ENCODE measurements around the gene HARBI1. TPM values are rescaled to one million over a fixed set of nuclear protein-coding genes. Genes with fewer than 3 reads are reported as not detected.
"Not testable (repeated sequence)": the region's sequence is repeated elsewhere in the genome, so short reads cannot be mapped to it uniquely, and the experiment has no call there.

The HARBI1 gene
- total and polyA plus RNA-seq, 10 donors, result 1.4 to 5.6 (median 3.9) TPM

DNA sequence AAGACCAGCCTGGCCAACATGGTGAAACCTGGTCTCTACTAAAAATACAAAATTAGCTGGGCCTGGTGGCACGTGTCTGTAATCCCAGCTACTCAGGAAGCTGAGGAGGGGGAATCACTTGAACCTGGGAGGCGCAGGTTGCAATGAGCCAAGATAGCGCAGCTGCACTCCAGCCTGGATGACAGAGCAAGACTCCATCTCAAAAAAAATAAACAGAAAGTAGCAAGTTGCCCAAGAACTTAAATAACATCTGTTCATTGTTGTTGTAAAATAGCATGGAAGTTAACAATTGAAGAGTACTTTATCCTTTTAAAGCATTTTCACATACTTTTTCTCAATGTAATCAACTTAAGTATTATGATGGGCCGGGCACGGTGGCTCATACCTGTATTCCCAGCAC is 28.9 kb downstream of the HARBI1 start:
- Histone ChIP-seq H3K4me3 (no peak overlapping the region), H3K27me3 (replicated peaks in 1 of 7) (no peaks in the 10 kb centered on the region), H3K9me3 (no peaks in the 10 kb centered on the region), H3K4me1 (peaks cover 19 to 77% (median 47%) of the 10 kb centered on the region in 6 donors), H3K36me3 (peaks cover 0 to 18% (median 2%) of the 10 kb centered on the region in 6 donors), H3K27ac (no peak overlapping the region)
- TF ChIP-seq POLR2A (IDR thresholded peaks at IDR 0.05) (no peak), POLR2AphosphoS5 (IDR thresholded peaks at IDR 0.05) (no peak)
- TF ChIP-seq, protein P1, sequence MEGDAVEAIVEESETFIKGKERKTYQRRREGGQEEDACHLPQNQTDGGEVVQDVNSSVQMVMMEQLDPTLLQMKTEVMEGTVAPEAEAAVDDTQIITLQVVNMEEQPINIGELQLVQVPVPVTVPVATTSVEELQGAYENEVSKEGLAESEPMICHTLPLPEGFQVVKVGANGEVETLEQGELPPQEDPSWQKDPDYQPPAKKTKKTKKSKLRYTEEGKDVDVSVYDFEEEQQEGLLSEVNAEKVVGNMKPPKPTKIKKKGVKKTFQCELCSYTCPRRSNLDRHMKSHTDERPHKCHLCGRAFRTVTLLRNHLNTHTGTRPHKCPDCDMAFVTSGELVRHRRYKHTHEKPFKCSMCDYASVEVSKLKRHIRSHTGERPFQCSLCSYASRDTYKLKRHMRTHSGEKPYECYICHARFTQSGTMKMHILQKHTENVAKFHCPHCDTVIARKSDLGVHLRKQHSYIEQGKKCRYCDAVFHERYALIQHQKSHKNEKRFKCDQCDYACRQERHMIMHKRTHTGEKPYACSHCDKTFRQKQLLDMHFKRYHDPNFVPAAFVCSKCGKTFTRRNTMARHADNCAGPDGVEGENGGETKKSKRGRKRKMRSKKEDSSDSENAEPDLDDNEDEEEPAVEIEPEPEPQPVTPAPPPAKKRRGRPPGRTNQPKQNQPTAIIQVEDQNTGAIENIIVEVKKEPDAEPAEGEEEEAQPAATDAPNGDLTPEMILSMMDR (IDR thresholded peaks at IDR 0.05 in 8 of 11, conservative IDR thresholded peaks at IDR 0.05 in 3 of 11), result no peak
- DNase-seq, result no peak
- WGBS, 5 donors, result 81 to 90% (median 89%) methylated on average over 5 of the region's 5 CpGs
- intact Hi-C loops (cut with DNase I; ENCODE audit: low total_unique reads), result no loop called here

DNA sequence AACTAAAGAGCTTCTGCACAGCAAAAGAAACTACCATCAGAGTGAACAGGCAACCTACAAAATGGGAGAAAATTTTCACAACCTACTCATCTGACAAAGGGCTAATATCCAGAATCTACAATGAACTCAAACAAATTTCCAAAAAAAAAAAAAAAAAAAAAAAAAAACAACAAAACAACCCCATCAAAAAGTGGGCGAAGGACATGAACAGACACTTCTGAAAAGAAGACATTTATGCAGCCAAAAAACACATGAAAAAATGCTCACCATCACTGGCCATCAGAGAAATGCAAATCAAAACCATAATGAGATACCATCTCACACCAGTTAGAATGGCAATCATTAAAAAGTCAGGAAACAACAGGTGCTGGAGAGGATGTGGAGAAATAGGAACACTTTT is 33.5 kb downstream of the HARBI1 start:
- intact Hi-C loops (cut with DNase I; ENCODE audit: low total_unique reads); H3K27me3 ChIP-seq (replicated peaks in 1 of 7); H3K9me3 ChIP-seq; H3K4me3 ChIP-seq; DNase-seq; H3K27ac ChIP-seq: not testable (repeated sequence)
- WGBS, 5 donors, result 82 to 100% (median 100%) methylated on average over 1 of the region's 1 CpG
- Histone ChIP-seq H3K4me1 (peaks cover 0 to 53% (median 8%) of the 10 kb centered on the region in 6 donors), H3K36me3 (peaks cover 0 to 30% (median 2%) of the 10 kb centered on the region in 6 donors)

DNA sequence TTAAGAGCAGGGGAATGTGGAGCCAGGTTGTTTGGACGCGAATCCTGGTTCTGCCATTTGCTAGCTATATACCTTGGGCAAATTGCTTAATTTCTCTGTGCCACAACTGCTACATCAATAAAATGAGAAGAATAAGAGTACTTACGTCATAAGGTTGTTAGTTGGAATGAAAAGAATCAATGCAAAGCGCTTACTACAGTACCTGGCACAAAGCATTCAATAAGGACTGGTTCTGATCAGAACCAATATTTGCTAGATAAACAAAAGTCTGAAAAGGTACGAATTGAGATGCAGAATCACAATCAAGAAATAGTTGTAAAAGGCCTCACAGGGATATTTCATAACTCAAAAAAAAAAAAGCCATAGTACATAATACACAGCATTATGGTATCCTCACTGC is 34.4 kb downstream of the HARBI1 start:
- WGBS, 5 donors, result 91 to 96% (median 93%) methylated on average over 5 of the region's 5 CpGs
- intact Hi-C loops (cut with DNase I; ENCODE audit: low total_unique reads), result no loop called here
- TF ChIP-seq POLR2A (IDR thresholded peaks at IDR 0.05) (no peak), POLR2AphosphoS5 (IDR thresholded peaks at IDR 0.05) (no peak)
- TF ChIP-seq, protein P1 (IDR thresholded peaks at IDR 0.05 in 8 of 11, conservative IDR thresholded peaks at IDR 0.05 in 3 of 11), result no peak
- Histone ChIP-seq H3K27me3 (replicated peaks in 1 of 7) (no peaks in the 10 kb centered on the region), H3K4me3 (no peak overlapping the region), H3K36me3 (peaks cover 0 to 35% (median 0%) of the 10 kb centered on the region in 6 donors), H3K9me3 (no peaks in the 10 kb centered on the region), H3K4me1 (peaks cover 0 to 50% (median 5%) of the 10 kb centered on the region in 6 donors), H3K27ac (no peak overlapping the region)
- no peak for DNase-seq

DNA sequence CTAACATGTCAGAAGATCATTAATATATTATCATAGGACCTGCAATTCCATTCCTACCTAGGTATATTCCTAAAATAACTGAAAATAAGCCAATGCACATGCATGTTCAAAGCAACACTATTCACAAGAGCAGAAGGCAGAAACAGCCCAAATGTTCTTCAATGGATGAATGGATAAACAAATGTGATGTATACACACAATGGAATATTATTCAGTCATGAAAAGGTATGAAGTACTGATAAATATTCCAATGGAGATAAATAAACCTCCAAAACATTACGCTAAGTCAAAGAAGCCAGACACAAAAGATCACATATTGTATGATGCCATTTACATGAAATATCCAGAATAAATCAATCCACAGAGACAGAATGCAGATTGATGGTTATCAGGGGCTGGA is 40.0 kb downstream of the HARBI1 start:
- H3K9me3 ChIP-seq, result no peaks in the 10 kb centered on the region
- TF ChIP-seq POLR2AphosphoS5 (IDR thresholded peaks at IDR 0.05), result no peak
- TF ChIP-seq, protein P1 (IDR thresholded peaks at IDR 0.05 in 8 of 11, conservative IDR thresholded peaks at IDR 0.05 in 3 of 11), result no peak
- no peak for TF ChIP-seq POLR2A (IDR thresholded peaks at IDR 0.05)
- no peaks in the 10 kb centered on the region for H3K27me3 ChIP-seq (replicated peaks in 1 of 7)
- H3K4me3 ChIP-seq, result no peak overlapping the region
- no peak for DNase-seq
- peaks cover 0 to 21% (median 0%) of the 10 kb centered on the region in 6 donors for H3K36me3 ChIP-seq
- no peak overlapping the region for H3K27ac ChIP-seq
- intact Hi-C loops (cut with DNase I; ENCODE audit: low total_unique reads), result no loop called here
- WGBS, 5 donors, result 94 to 100% (median 98%) methylated on average over 1 of the region's 1 CpG
- H3K4me1 ChIP-seq, result peaks cover 0 to 53% (median 9%) of the 10 kb centered on the region in 6 donors

DNA sequence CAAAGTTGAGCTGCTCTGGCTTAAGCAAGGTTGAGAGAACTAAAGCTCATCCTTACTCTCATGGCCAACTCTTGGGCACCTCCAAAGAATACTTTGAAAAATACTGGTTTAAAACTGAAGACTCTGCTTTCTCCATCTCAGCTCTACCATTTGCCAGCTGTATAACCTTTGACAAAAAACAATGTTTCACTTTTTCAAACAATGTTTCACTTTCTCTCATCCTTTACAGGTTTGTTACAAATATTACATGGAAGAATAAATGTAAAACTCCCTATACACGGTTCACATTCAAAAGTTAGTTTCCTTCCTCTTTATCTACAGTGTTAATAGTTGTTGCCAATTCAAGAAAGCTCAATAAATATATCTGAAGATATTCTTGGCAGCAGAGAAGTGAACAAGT is 42.4 kb downstream of the HARBI1 start:
- DNase-seq, result no peak
- Histone ChIP-seq H3K36me3 (peaks cover 0 to 10% (median 0%) of the 10 kb centered on the region in 6 donors), H3K9me3 (no peaks in the 10 kb centered on the region), H3K27me3 (replicated peaks in 1 of 7) (no peaks in the 10 kb centered on the region), H3K4me3 (no peak overlapping the region), H3K4me1 (peaks cover 0 to 55% (median 18%) of the 10 kb centered on the region in 6 donors), H3K27ac (no peak overlapping the region)
- TF ChIP-seq, protein P1 (IDR thresholded peaks at IDR 0.05 in 8 of 11, conservative IDR thresholded peaks at IDR 0.05 in 3 of 11), result no peak
- TF ChIP-seq POLR2A (IDR thresholded peaks at IDR 0.05) (no peak), POLR2AphosphoS5 (IDR thresholded peaks at IDR 0.05) (no peak)
- intact Hi-C loops (cut with DNase I; ENCODE audit: low total_unique reads), result no loop called here
- 0 to 8% (median 4%) methylated on average over 1 of the region's 1 CpG for WGBS, 5 donors

Data from spleen (tissue), 11 donors.